CD4-positive, alpha-beta T cell treated with Interleukin-15 for 1 hour (primary cell): ENCODE results near the gene ANKRD18B.
"Not testable (repeated sequence)": the region's sequence is repeated elsewhere in the genome, so short reads cannot be mapped to it uniquely, and the experiment has no call there.

Experiments
- DNase-seq: peaks from one replicate; pipeline ENCODE4 v3.0.0-alpha.2; 2020

Gene ANKRD18B

DNA sequence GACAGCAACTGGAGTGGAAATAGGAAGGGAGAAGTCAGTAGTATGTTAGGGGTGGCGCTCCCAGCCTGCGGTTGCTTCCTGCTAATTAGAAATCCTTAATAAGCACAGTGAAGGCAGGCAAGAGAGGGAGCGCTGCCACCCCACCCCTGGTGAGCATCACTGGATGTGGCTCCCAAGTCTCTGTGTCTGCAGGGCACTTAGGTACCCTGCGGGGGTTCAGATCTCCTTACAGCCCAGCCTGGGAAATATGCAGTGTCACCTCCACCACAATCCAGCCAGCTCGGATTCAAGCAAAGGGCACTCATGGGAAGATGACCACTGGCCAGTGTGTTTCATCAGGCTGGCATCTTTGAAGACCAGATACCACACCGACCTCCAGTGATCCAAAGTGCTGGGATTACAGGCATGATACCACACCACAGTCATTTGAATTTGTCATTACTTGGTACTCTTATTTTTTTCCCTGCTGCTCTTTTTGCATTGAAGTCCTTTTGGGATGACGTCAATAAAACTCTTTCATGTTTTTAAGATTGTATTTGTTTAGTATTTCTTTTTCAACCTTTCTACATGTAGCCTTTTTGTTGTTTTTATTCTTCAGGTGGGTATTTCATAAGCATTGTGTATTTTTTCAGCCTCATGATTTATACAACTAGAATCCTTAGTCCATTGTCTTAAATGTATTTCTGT is 90.1 kb downstream of the ANKRD18B start:
- DNase-seq = no peak

DNA sequence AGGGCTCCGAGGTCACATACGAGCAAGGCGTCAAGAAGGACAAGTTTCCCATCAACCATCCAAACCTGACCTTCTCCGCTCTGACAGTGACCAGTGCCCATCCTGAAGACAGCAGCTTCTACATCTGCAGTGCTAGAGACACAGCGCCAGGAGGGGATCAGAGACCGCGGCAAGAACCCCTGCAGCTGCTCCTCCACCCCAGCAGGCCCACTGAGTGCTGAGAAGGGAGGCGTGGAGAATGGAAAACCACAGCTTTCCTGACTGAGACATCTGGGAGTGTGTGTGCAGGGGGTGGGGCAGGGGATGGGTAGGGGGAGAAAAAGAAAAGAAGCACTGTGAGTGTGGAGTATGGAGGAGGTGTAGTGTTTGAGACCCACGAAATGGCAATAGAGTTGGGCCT is 94.3 kb downstream of the ANKRD18B start:
- not testable (repeated sequence) for DNase-seq

DNA sequence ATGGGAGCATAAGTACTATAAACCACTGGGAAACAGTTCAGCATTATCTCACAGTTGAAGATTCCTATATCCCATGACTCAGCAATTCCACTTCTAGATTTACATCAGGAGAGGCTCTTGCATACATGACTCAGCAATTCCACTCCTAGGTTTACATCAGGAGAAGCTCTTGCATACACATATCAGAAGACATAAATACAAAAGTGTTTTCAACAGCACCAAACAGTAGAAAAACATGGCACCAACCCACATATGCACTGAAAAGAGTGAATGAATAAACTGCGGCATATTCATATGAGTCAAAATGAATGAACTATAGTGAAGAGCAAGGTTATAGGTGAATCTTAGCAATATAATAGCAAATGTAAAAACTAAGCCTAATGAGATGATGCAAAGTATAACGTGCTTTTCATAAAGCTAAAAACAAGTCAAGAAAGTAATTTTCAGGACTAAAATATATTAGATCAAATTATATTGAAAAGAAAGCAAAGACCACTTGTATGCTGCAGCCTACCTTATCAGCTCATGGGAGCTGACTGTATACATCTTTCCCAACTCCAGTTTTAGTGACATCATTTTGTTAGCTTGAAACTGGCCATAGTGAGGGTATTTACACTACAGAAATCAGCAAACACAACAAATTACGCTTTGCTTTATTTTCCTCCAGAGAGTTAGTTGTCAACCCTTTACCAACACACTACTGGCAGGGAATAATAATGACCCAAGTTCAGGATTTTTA is 95.8 kb downstream of the ANKRD18B start:
- no peak for DNase-seq

DNA sequence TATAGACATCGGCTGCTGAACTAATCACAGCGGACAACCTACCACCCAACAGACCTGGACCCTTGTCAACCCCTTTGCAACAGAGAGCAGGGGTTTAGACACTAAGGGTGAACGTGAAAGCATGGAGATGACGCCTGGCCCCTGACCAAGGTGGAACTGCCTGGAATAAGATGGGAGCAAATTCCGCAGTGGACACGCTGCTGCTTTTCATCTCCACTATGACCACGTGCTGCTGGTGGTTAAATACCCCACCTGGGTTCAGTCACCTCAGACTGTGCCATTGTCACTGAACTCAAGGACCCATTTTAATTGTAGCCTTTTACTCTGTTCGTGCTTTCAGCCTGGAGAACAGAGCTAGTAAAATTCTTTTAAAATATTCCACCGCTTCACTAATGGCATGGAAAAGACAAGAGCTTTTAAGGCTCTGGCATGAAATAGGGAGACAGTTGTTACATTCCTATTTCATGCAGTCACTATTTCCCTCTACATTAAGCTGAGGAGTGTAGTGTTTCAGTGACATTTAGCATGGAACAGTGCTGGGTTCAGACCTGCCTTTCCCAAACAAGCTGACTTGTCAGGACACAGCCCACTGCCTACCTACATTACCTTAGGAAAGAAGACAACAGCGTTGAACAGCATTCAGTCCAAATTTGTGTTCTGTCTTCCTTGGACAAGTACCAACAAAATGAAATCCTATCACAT is 96.8 kb downstream of the ANKRD18B start:
- DNase-seq = no peak
